ENCODE measurements around the gene ABHD17C.
A peak's percentile ranks its signal among the peaks of the same experiment; 100 is the strongest.

ABHD17C gene

DNA sequence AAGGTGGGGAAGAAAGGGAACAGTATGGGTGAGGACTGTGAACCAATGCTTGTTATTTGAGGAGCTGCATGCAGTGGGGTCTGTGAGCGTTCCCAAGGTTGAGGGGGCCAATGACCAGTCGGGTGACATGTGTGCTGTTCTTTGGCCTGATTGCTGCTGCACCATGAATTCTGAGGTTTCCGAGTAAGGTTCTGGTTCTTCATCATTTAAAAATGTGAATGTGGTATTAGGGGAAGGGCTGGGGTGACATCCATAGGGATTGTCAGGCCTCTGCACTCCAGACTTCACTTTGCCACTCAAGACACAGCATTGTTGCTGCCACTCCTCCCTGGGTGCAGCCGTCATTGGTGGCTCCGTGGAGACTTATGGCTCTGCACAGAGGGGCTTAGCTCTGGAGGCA lies 32.5 kb downstream of the ABHD17C start:
- DNase-seq, result no peak

DNA sequence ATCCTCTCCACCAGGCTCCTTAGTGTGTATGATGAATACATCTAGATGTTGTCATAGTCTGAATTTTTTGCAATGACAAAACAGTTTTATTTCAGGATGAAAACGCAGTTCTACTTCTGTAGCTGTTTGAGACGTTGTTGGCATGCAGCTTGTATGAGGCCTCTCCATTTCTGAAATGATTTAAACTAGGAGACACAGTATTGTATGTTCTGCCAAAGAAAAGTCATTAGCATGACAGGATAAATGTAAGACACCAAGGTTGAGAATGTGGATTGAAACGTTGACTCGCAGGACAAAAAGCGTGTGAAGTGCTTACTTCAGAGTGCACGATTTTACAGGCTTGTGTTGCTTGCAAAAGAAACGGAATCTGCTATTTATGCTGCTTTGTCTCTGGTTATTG lies 35.3 kb downstream of the ABHD17C start:
- DNase-seq, result no peak

GRCh38 chr15:80730926-80731325 lies 35.8 kb downstream of the ABHD17C start:
- DNase-seq, result peak in 14 of 58 donors; percentile 5 to 45 (median 28)

- DNase-seq, result peak in 1 of 58 donors; percentile 9
Measured at GRCh38 chr15:80732167-80732566, 37.1 kb downstream of the ABHD17C start.

- no peak for DNase-seq
Measured at GRCh38 chr15:80732818-80733217, 37.7 kb downstream of the ABHD17C start.

DNA sequence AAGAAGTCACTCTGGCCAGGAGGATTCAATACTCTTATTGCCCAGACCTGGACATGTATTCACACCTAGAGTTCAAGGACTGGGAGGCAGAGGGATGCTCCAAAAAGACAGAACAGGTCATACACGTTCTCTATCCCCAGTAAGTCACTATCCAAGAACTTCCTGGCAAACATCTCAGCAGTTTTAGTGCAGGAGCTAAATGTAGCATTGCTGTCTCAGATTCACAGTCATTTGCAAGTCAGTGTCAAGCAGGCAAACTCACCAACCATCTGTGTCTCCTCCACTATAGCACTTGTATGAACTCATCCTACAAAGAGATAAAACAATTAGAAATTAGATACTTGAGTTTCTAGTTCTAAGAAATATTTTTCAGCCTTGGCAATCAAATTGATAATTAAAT lies 38.4 kb downstream of the ABHD17C start:
- DNase-seq, result peak in 4 of 58 donors; percentile 11 to 48 (median 26)

DNA sequence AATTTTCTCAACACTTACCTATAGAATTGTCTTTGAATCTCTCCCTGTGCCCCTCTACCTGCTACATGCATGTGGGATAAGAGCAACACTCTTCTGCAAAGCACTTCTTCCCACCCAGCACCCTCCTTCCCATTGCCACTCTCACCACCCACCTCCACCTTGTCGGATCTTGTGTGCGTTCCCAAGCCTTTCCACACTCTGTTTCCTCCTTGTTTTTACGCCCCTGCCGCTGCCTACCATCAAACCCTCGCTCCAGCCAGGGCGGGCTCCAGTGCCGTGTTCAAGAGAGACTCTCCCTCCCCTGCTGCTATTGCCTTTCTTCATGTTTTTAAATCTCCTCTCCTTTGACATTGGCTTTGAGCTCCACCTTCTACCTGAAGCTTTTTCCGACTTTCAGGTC lies 40.2 kb downstream of the ABHD17C start:
- DNase-seq, result no peak

DNA sequence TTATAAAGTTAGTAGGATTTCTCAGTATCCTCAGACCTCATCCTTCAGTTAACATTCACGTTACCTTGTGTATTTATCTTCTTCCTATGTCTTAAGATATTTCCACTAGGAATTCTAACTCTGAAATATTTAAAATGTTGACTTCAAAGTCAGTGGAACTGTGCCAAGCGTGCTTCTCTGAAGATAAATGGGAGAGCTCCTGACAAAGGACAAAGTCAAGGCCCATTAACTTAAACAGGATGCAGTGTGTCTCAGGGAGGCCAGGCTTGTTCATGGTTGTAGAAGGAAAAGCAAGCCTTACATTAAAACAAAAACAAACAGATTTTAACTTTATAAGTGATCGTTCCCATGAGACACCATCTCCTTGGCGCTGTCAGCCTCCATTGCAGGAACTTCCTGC lies 41.5 kb downstream of the ABHD17C start:
- no peak for DNase-seq

GRCh38 chr15:80739919-80740318 lies 44.8 kb downstream of the ABHD17C start:
- DNase-seq, result no peak

DNA sequence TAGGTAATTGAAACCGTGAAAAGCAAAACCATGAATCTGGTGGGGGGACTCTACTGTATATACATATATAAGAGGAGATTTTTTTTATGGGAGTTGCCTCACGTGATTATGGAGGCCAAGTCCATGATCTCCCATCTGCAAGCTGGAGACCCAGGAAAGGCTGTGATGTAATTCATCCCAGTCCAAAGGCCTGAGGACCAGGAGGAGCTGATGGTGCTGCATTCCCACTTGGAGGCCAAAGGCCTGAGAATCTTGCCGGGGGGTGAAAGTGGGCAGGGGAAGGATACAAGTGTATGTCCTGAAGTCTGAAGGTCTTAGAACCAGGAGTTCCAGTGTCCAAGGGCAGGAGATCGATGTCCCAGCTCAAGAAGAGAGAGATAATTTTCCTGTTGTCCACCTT lies 47.0 kb downstream of the ABHD17C start:
- no peak for DNase-seq

- no peak for DNase-seq
Measured at GRCh38 chr15:80743189-80743833, 48.2 kb downstream of the ABHD17C start.

DNA sequence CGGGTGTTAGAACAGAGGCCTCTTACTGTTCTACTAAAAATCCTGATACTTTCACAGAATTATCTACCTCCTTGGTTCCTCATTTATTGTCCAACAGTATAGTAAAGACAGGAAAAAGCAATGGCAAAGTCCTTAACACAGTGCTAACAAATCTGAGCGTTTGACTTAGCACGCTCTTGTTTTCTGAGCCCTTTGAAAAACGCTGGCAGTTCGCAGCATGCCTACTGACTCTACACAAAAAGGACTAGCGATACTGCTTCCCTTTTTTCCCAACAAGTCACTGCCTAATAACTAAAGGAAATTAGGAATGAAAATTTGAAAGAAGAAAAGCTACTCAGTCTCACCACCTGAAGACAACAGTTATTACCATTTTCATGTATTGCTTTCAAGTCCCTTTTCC lies 49.3 kb downstream of the ABHD17C start:
- peak in 2 of 58 donors; percentile 4 to 19 for DNase-seq

- no peak for DNase-seq
Measured at GRCh38 chr15:80744826-80745225, 49.7 kb downstream of the ABHD17C start.

DNA sequence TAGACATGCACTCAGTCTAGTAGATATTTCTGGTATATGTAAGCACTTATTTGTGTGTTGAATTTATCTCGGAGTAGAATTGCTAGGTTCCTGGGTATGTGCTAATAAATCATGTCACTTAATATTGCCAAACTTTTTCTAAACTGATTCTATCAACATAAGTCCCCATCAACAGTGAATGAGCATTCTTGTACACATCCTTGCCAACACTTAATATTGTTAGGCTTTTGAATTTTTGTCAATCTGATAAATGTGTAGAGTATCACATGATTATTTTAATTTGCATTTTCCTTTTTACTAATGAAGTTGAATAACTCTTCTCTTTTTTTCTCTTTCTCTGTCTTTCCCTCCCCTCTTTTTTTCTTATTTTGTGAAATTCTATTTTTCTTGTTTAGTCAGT lies 50.8 kb downstream of the ABHD17C start:
- no peak for DNase-seq

DNA sequence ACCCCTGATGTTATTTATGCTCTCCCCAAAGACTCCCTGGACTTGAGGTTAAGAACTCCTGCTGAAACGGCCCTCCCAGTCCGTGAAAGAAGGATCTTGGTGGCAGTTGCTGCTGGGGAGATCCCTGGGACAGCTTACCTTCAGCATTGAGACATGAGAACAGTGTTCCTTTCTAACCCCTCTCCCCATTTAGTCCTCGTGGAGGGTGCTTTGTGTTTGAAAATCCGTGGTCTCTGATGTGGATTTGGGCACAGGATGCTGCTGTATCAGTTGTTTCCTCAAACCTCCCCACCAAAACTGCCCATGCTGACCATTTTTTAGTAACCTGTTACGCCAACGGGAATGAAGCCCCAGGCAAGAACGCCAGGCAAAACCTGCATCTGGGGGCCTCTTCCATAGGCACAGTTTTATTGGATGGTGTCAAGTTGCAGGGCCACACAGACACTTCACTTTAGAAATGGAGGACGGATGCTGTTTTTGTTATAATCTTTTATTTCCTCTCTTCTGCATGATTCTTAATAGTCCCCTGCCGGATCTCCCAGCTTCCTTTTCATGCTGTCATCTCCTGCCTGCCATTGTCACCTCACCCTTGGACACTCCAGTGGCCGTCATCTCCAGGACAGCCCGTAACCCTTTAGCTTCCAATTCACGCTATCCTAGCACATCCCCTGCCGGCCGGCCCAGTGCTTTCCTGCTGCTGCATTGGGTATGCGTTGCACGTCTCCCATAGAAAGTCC lies 52.4 kb downstream of the ABHD17C start:
- no peak for DNase-seq

DNA sequence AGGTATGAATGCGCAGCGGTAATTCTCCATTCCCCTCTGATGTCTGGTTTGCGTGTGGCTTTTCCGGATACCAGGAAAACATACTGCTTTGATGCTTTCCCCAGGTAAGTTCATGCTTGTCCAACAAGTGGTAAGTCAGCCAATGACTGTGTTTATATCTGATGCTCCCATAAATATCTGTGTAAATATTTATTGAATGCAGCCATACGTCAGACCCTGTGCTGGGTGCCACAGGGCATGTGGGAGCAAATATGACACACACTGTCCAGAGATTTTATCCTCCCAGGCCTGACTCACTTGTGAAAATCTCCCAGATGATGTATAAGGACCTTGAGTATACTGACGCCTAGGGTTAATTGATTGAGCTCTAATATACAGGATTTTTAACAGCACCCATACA lies 54.5 kb downstream of the ABHD17C start:
- no peak for DNase-seq

DNA sequence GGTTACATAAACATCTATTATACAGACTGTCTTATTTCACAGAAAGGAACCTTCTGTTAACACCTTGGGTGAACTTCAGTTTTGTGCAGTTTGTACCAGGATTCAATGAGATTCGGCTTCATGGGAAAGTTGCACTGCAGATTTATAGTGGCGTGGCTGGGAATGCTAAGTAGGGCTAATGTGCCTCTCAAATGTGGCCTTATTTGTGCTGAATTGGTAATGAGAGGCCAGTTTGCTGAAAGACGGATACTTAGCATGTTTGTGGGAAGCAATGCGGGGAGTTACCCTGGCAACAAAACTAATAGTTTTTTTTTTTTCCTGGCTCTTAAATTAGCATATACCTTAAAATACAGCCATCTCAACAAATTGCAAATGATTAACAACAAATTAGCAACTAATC lies 55.5 kb downstream of the ABHD17C start:
- peak in 15 of 58 donors; percentile 4 to 70 (median 26) for DNase-seq

- no peak for DNase-seq
Measured at GRCh38 chr15:80752204-80752603, 57.1 kb downstream of the ABHD17C start.

GRCh38 chr15:80753161-80753560 lies 58.1 kb downstream of the ABHD17C start:
- no peak for DNase-seq

DNA sequence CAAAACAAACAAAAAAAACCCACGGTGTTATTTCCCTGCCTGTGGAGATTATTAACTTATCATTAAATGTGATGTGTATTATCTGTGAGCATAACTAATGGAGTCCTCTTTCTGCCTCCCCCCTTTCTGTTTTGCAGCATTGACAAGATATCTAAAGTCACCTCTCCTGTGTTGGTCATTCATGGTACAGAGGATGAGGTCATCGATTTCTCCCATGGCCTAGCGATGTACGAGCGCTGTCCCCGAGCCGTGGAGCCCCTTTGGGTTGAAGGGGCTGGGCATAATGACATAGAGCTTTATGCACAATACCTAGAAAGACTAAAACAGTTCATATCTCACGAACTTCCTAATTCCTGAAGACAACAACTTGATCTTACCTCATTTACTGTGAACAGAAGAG lies 58.9 kb downstream of the ABHD17C start:
- DNase-seq, result no peak

GRCh38 chr15:80755885-80756284 lies 60.8 kb downstream of the ABHD17C start:
- no peak for DNase-seq

DNA sequence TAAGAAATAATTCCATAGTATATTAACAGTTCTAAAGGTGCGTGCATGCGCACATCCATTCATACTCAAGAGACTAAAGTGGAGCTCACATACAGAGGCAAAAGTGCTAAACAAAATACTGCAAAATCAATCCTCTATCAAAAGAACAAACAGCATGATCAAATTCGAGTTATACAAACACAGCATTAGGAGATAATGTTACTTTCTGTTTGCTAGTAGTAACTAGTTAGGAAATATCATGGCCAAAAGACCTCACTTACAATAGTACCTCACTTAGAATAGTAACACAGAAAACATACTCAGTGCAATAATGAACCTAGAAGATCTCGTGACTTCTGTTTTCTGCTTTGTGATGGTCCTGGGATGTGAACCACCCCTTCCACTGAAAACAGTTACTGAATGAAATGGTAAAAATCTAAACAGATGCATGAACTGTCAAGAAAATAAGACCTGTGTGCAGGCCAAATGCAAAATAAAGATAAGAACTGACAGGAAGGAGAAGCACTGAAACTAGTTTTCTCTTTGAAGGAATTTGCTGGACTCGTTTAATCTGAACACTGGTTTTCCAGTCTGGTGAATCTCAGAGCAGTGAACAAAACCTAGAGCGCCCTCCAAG lies 63.1 kb downstream of the ABHD17C start:
- DNase-seq, result no peak

DNA sequence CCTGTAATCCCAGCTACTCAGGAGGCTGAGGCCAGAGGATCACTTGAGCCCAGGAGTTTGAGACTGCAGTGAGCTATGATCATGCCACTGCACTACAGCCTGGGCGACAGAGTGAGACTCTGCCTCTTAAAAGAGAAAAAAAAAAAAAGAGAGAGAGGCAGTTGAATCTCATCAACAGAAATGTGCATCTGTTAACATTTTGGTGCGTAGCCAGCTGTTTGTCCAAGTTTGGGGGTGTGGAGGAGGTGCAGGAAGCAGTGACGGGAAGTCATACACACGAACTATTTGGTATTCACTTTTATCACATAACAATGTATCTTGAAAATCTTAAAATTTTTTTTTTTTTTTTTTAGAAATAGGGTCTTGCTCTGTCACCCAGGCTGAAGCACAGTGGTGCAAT lies 65.8 kb downstream of the ABHD17C start:
- no peak for DNase-seq

Measured in anterior cingulate cortex (tissue), 58 donors.